Stimulated activated CD8-positive, alpha-beta memory T cell treated with anti-CD3 and anti-CD28 coated beads, Interleukin-15, amount 100 ng/mL, for 24 hours (primary cell): ENCODE results near the gene TULP4.
"Not testable (repeated sequence)": the region's sequence is repeated elsewhere in the genome, so short reads cannot be mapped to it uniquely, and the experiment has no call there.

Experiments used
- DNase-seq: peaks from one replicate; pipeline ENCODE4 v3.0.0-alpha.2; 2020; ENCODE audit warnings: low read depth

Gene TULP4

DNA sequence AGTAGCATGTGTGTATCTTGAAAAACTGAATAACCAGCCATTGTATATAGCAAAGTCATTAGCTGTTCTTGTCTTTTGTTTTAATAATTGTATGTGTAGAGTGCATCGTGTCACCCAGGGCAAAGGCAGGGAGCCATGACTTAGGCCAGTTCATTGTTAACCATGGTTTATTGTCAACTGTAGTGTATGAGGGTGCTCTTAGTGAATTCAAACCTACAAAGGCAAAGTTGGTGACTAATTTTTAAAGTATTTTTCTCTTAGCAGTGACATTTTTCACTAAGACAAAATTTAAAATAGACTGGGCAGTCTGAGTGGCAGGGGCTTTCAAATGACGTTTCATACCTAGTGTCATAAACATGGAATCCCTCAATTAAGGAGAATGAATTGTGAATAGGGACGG lies 79.0 kb downstream of the TULP4 start:
- DNase-seq, result no peak

DNA sequence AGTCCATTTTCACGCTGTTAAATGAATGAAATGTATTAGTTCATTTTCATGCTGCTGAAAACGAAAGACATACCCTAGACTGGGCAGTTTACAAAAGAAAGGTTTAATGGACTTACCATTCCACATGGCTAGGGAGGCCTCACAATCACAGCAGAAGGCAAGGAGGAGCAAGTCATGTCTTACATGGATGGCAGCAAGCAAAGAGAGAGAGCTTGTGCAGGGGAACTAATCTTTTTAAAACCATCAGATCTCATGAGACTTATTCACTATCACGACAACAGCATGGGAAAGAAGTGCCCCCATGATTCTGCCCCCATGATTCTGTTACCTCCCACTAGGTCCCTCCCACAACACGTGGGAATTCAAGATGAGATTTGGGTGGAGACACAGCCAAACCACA lies 79.7 kb downstream of the TULP4 start:
- DNase-seq, result not testable (repeated sequence)

GRCh38 chr6:158396136-158396535 lies 83.9 kb downstream of the TULP4 start:
- DNase-seq, result no peak

DNA sequence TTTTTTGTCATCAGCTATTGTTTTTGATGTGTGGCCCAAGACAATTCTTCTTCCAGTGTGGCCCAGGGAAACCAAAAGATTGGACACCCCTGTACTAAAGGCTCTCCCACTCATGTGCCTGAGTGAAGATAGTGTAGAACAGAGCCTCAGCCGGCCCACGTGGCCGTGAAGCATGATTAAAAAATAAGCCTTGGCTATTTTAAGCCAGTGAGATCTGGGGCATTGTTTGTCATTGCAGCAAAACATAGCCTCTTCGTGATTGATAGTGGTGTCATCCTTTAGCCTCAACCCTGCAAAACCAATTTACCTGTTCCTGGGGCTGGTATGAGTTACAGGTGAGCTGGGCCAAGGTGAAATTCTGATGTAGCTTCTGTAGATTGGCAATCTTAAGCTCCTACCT lies 85.3 kb downstream of the TULP4 start:
- no peak for DNase-seq

DNA sequence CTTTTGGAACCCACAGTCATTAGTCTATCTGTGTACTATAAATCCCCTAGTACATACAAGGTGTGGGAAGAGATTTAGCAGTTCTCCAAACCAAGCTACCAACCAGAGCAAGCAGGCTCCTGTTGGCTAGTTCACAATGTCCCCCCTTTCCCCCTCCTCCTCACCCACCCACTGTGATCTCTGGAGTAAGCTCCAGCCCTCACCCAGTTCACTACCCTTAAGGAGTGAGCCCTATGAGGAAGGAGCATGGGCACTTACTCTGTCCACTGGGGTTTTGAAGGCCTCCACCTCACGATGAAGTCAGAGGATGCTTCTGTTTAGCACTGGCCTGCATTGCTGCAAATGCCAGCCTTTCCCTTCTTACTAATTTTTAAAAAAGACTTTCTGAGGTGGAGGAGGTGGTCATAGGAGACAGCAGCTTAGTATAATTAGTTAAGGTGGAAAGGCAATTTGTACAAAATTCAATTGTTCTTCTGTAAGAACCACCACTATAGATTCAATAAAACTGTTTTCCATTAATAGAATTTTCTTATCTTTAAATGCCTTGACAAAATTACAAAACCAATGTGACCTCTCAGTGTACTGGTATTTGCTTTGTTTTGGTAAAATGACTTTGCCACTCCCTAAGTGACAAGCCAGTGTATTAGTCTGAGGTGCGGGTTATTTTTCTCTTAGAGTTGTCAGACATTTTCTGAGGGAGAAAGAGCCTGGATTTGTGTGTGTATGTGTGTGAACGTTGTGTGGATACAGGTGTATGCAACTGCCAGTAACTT lies 86.2 kb downstream of the TULP4 start:
- DNase-seq, result no peak

DNA sequence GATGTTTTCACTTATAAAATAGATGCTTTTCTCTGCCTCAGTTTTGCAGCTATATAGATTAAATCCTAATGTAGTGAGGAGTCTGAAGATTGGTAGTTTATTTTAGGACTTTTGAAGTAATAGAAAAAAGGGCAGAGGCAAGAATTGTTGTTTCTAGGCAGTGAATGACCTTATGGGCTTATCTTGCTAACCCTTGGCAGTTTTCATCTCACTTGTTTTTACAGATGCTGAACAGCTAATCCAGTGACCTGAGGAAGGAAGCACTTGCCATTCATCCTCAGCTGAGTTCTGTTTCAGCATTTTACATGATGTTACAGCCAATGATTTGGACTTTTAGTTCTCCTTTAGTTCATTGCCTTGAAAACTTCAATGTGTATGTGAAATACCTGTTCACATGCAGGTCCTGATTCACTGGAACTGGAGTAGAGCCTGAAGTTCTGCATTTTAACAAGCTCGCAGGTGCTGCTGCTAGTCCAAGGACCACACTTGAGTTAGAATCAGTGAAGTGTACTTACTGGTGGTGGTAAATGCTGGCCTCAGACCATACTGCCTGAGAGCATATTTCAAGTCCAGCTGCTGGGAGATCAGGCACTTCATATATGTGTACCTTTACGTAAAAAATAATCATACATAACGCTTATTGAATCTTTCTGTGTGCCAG lies 86.9 kb downstream of the TULP4 start:
- no peak for DNase-seq

GRCh38 chr6:158402184-158402583 lies 89.9 kb downstream of the TULP4 start:
- DNase-seq, result no peak

GRCh38 chr6:158405321-158405831 lies 93.1 kb downstream of the TULP4 start:
- DNase-seq, result not testable (repeated sequence)

- no peak for DNase-seq
These were observed 93.7 kb downstream of the TULP4 start for GRCh38 chr6:158405933-158406332.

GRCh38 chr6:158406736-158407135 lies 94.5 kb downstream of the TULP4 start:
- DNase-seq, result no peak

DNA sequence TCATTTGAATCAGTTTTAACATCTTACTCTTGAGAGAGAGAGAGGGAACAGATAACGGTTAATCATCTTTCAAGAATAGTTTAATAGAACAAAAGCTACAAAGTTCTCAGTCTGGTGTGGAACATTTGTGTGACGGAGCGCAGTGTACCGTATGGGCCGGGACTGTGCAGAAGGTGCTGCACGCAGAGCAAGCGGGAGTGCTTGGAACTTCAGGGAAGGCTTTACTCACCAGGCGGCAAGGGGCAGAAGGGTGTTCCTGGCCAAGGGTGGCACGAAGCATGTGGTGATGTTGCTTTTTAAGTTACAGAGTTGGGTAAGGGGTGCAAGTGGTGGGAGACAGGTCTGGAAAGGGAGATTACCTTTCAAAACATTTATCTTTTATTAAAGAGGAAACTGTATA lies 95.7 kb downstream of the TULP4 start:
- DNase-seq, result no peak

DNA sequence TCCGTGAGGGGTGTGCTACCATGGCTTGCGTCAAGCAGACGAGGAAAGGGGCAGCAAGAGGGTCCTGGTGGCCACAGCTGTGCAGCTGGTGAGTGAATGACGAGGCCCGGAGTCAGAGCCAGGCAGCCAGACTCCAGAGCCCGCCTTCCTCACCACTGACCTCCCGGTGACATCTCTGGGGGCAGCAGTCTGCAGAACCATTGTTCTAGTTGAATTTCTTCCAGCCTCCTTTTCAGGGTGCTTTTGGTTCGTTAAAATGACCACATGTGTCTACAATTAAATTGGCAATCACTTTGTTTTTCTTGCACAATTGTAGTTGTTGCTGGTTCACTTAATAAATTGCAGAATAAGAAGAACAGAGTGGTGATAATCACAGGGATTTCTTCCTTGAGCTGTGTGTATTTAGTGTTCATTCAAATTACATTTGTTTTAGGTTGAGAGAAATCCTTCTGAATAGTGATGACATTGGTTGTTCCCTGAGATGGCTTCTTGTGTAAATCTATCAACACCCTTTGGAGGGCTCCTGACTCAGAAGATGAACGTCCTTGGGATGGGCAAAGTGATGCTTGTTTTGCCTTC lies 96.4 kb downstream of the TULP4 start:
- DNase-seq, result no peak

DNA sequence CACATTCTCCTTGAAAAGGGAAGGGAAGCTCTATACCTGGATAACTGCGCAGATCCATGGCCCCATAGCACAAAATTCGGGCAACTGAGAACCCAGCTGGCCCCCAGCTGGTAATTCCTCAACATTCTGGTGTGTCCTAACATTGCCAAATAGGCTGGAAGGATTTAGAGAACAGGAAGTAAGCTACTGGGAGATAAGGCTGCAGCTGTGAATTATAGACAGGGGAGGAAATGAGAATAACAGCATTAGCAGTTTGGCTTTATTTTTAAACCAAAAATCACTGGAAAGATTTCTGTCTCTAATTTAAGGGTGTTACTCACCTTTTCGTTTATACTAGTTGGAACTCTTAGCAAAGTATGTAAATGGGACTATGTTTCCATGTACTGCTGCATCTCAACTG lies 97.2 kb downstream of the TULP4 start:
- DNase-seq, result no peak

- no peak for DNase-seq
These were observed 98.5 kb downstream of the TULP4 start for GRCh38 chr6:158410784-158411183.

GRCh38 chr6:158411998-158412397 lies 99.7 kb downstream of the TULP4 start:
- no peak for DNase-seq

GRCh38 chr6:158413028-158413427 lies 100.8 kb downstream of the TULP4 start:
- DNase-seq, result no peak

DNA sequence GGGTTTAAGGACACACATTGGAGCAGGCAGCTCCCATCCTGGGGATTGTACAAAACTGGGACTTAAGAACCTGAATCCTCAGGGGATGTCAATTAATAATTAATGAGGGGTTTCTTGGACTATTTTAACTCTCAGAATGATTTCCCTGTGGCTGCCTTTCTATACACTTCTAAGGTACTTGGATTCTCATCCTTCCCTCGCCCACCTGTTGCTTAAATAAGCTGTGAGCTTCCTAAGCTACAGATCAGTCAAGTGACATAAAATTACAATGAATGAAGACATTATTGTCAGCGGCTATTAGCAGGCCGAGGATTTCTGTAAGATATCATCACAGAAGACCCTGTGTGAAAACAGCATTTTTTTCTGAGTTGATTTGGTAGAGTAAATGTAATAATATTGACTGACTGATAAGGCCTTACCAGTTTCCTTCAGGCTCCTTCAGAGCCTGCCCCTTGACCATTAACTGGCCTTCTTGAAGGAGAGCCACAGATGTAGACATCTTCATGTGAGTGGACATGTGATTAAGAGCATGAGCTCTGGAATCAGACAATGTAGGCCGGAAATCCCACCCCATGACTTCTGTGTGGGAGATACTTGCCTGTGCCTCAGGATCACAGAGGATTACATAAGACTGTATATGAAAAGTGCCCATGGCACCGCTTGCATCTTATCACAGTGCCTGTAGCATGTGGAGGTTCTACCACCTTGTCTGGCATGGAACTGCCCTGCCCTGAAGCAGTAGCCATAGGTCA lies 101.7 kb downstream of the TULP4 start:
- DNase-seq, result no peak

- no peak for DNase-seq
These were observed 102.6 kb downstream of the TULP4 start for GRCh38 chr6:158414851-158415262.

GRCh38 chr6:158415666-158416065 lies 103.4 kb downstream of the TULP4 start:
- no peak for DNase-seq

DNA sequence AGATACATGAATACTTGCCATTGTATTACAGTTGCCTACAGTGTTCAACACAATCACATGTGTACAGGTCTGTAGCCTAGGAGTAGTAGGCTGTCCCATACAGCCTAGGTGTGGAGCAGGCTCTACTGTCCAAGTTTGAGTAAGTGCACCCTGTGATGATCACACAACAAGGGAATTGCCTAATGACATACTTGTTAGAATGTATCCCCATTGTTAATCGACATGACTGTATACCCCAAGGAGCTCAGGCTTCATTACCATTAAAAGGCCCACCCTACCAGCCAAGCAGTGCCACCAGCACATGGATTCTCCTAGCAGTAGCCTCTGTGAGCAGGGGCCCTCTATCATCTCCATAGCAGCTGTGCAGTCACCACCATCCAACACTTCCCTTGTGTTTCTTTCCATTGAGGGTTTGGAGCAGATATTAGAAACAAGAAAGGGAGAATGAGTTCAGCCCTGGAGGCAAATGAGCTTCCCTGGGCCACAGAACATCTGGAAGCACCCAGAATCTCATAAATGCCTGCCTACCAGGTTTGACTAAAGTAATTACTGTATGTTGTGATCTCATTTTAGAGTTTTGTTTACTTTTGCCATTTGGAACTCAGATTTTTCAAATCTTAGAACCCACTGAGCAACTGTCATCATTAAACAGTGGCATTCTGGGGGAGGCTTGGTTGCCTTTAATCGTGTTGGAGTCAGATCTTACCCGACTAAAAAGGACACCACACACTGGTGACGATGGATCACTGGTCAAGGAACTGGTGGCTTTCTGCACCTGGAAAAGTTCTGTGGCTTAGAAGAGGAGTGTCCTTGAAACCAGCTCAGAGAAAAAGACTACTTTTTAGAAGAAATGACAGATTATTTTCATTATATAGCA lies 104.9 kb downstream of the TULP4 start:
- DNase-seq, result no peak

- DNase-seq, result no peak
These were observed 105.5 kb downstream of the TULP4 start for GRCh38 chr6:158417760-158418098.

- DNase-seq, result no peak
These were observed 106.2 kb downstream of the TULP4 start for GRCh38 chr6:158418501-158418900.
